Stimulated activated memory B cell treated with anti-CD40 and anti-IgM and Interleukin-4, amounts not matched to agents 10 μg/mL and 1 μg/mL and 100 μg/mL, for 72 hours (primary cell): ENCODE results near the gene MAD1L1.

Experiments used
- ATAC-seq: fragments of 150-1000 bp; cut with Tn5 transposase; 2 replicates; pipeline ENCODE4 v1.10.0; 2021
- H3K27ac Mint-ChIP-seq: one replicate; pipeline ENCODE4 v1.8.0; 2022; ENCODE audit warnings: mild to moderate bottlenecking, mixed read lengths
- H3K27me3 Mint-ChIP-seq: one replicate; pipeline ENCODE4 v1.8.0; 2022; ENCODE audit warnings: mixed read lengths
- H3K36me3 Mint-ChIP-seq: one replicate; pipeline ENCODE4 v1.8.0; 2022; ENCODE audit warnings: mixed read lengths
- H3K4me1 Mint-ChIP-seq: one replicate; pipeline ENCODE4 v1.8.0; 2022; ENCODE audit warnings: mixed read lengths
- H3K4me3 Mint-ChIP-seq: one replicate; pipeline ENCODE4 v1.8.0; 2022; ENCODE audit warnings: mild to moderate bottlenecking, moderate library complexity, mixed read lengths
- H3K9me3 Mint-ChIP-seq: one replicate; pipeline ENCODE4 v1.8.0; 2022; ENCODE audit warnings: mixed read lengths

MAD1L1 gene

DNA sequence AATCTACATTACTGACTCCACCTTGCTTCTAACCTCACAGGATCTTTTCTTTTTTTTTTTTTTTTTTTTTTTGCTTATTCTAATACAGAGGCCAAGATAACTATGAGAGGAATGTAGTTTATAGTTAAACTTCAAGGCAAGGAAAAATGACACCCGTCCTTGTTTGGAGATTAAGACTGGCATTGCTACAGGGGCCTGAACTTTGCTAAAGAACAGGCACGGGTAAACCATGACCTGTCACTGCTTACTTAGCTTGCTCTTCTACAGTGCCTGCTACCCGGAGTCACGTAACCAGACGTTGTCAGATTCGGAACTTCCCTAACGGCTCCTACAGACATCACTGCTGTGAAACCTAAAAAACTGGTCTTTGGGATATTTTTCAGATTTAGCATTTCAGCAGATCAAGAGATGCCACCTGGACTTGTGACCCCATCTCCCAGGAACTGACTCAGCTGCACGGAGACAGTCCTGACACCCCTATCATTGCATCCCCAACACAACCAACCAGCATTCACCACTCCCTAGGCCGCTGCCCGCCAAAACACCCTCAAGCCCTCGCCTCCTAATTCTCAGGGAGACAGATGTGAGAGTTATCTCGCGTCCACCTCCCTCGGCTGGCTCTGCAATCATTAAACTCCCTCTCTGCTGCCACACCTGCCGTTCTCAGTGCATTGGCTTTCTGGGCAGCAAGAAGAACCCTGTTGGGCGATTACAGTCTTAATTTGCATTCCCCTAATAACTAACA, 27.5 kb downstream of the MAD1L1 start:
- Mint-ChIP-seq H3K27me3 (no peaks in the 10 kb centered on the region), H3K36me3 (peaks cover 63% of the 10 kb centered on the region), H3K4me3 (no peak overlapping the region), H3K4me1 (peaks cover 49% of the 10 kb centered on the region), H3K9me3 (no peaks in the 10 kb centered on the region), H3K27ac (peak overlapping the region; percentile 20)
- ATAC-seq: no peak

- H3K27me3 Mint-ChIP-seq: no peaks in the 10 kb centered on the region
- peak overlapping the region; percentile 20 for H3K27ac Mint-ChIP-seq
- peaks cover 70% of the 10 kb centered on the region for H3K36me3 Mint-ChIP-seq
- no peak overlapping the region for H3K4me3 Mint-ChIP-seq
- no peak for ATAC-seq
- H3K4me1 Mint-ChIP-seq: peaks cover 41% of the 10 kb centered on the region
- no peaks in the 10 kb centered on the region for H3K9me3 Mint-ChIP-seq
Observed at GRCh38 chr7:2204446-2204845, 28.3 kb downstream of the MAD1L1 start.

DNA sequence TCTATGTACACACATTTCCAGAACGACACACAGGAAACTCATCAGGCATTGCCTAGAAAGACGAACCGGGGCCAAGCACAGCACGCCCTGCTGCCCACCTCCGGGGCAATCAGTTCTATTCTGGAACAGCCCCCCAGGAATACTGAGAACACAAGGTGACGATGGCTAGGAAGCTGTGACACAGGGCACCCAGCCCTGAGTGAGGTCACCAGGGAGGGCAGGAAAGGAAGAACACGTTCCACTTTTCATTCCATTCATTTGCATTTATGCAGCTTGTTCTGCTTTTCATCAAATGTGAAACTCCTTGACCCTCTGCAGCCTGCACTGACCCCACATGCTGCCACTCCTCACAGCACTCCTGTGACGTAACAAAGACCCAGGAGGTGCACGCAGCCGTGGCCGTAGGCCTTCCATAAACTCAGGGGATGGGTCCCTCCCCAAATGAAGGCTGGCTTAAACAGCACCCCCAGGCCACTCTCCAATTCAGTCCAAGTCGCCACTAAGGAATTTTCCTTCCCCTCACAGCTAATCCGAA, 28.9 kb downstream of the MAD1L1 start:
- H3K27me3 Mint-ChIP-seq: no peaks in the 10 kb centered on the region
- H3K27ac Mint-ChIP-seq: peak overlapping the region; percentile 20
- peaks cover 35% of the 10 kb centered on the region for H3K4me1 Mint-ChIP-seq
- no peaks in the 10 kb centered on the region for H3K9me3 Mint-ChIP-seq
- peak; percentile 73 for ATAC-seq
- H3K4me3 Mint-ChIP-seq: no peak overlapping the region
- H3K36me3 Mint-ChIP-seq: peaks cover 72% of the 10 kb centered on the region

DNA sequence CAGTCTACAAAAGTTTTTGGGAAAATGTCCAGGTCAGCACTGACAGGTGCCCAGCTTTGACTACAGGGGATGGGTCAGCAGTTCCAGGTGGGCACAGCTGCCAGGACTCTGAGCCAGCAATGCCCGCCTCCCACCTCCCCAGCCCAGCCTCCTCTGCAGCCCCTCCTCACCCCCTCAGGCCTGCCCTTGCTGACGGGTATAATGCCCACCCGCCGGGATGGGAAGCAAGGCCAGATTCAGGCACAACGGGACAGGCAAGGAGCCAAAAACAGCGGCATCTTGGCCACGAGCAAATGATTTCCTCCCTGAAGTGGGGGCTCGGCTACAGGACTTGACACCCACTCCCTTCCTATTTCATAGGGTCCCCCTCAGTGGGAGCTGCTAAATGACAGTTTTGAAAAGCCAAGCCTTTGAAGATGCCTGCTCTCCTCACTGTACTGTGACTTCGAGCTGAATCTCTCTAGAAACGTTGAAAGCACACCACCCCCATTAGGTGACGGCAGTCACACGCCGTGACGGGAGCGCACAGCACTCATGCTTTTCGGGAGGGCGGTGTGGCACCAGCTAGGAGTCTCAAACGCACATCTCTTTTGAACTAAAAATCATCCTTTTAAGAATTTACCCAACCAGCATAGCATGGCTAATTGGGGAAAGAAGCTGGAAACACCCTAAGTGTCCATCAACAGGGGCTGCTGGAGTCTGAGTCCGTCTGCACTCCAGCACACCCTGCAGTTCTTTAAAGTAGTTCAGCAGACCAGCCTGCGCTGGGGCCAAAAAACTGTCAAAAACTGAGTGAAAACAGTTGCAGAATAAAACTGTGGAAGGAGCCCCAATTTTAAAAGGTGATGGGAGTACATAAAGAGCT, 29.6 kb downstream of the MAD1L1 start:
- Mint-ChIP-seq H3K36me3 (peaks cover 65% of the 10 kb centered on the region), H3K9me3 (no peaks in the 10 kb centered on the region), H3K4me1 (peaks cover 28% of the 10 kb centered on the region), H3K27ac (peak overlapping the region; percentile 20), H3K27me3 (no peaks in the 10 kb centered on the region), H3K4me3 (no peak overlapping the region)
- no peak for ATAC-seq

DNA sequence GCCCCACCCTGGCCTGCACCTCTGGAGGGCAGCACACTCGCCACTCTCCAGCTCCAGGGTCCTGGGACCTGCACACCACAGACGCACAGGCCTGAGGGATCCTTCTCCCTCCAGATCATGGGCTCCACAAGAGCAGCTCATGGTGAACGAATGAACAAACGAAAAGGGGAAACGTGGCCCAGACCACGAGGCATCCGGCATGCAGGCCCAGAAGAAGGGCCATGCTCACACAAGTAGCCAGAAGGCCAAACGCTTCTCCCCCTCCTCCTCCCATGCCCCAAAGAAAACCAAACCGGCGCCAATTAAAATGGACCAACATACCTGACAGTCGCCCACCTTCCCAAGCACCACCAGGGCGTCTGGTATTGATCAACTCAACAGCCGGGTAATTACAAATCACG, 30.4 kb downstream of the MAD1L1 start:
- H3K4me1 Mint-ChIP-seq: peaks cover 24% of the 10 kb centered on the region
- ATAC-seq: no peak

GRCh38 chr7:2201686-2202360, 30.9 kb downstream of the MAD1L1 start:
- H3K4me3 Mint-ChIP-seq: no peak overlapping the region
- peaks cover 25% of the 10 kb centered on the region for H3K4me1 Mint-ChIP-seq
- H3K9me3 Mint-ChIP-seq: no peaks in the 10 kb centered on the region
- H3K36me3 Mint-ChIP-seq: peaks cover 66% of the 10 kb centered on the region
- no peak overlapping the region for H3K27ac Mint-ChIP-seq
- H3K27me3 Mint-ChIP-seq: no peaks in the 10 kb centered on the region
- ATAC-seq: no peak

More for the DNA sequence above, 30.4 kb downstream of the MAD1L1 start:
- H3K9me3 Mint-ChIP-seq: no peaks in the 10 kb centered on the region
- no peak overlapping the region for H3K4me3 Mint-ChIP-seq
- peaks cover 64% of the 10 kb centered on the region for H3K36me3 Mint-ChIP-seq
- no peak overlapping the region for H3K27ac Mint-ChIP-seq
- no peaks in the 10 kb centered on the region for H3K27me3 Mint-ChIP-seq

GRCh38 chr7:2201128-2201527, 31.6 kb downstream of the MAD1L1 start:
- Mint-ChIP-seq H3K4me1 (peaks cover 25% of the 10 kb centered on the region), H3K27me3 (no peaks in the 10 kb centered on the region), H3K9me3 (no peaks in the 10 kb centered on the region), H3K36me3 (peaks cover 73% of the 10 kb centered on the region), H3K4me3 (no peak overlapping the region), H3K27ac (no peak overlapping the region)
- ATAC-seq: no peak

GRCh38 chr7:2200584-2200980, 32.2 kb downstream of the MAD1L1 start:
- Mint-ChIP-seq H3K4me1 (peaks cover 25% of the 10 kb centered on the region), H3K27me3 (no peaks in the 10 kb centered on the region), H3K4me3 (no peak overlapping the region), H3K9me3 (no peaks in the 10 kb centered on the region), H3K27ac (no peak overlapping the region), H3K36me3 (peaks cover 75% of the 10 kb centered on the region)
- no peak for ATAC-seq

GRCh38 chr7:2199956-2200583, 32.7 kb downstream of the MAD1L1 start:
- no peak overlapping the region for H3K27ac Mint-ChIP-seq
- H3K9me3 Mint-ChIP-seq: no peaks in the 10 kb centered on the region
- H3K36me3 Mint-ChIP-seq: peaks cover 75% of the 10 kb centered on the region
- H3K4me3 Mint-ChIP-seq: no peak overlapping the region
- no peaks in the 10 kb centered on the region for H3K27me3 Mint-ChIP-seq
- H3K4me1 Mint-ChIP-seq: peaks cover 25% of the 10 kb centered on the region
- ATAC-seq: no peak

DNA sequence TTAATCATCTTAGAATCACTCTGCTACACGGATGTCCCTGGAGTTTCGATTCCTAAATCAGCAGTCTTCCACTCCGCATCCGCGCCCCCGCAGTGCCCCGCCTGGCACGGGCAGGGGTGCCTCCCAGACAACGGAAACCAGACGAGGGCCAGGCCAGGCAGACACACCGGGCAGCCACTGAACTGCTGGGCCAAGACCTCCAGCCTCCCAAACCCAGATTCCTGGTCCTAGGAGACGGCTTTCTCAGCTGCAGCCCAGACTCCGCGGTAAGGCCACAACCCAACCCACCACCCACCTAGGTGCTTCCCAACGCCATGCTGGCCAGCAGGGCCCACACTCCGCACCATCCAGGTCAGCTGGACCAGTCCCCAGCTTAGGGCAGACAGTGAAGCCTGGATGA, 33.2 kb downstream of the MAD1L1 start:
- ATAC-seq: no peak
- Mint-ChIP-seq H3K27ac (no peak overlapping the region), H3K36me3 (peaks cover 70% of the 10 kb centered on the region), H3K27me3 (no peaks in the 10 kb centered on the region), H3K4me1 (peaks cover 22% of the 10 kb centered on the region), H3K4me3 (no peak overlapping the region), H3K9me3 (no peaks in the 10 kb centered on the region)

GRCh38 chr7:2198760-2199159, 34.0 kb downstream of the MAD1L1 start:
- Mint-ChIP-seq H3K4me1 (peaks cover 14% of the 10 kb centered on the region), H3K27ac (no peak overlapping the region), H3K9me3 (no peaks in the 10 kb centered on the region), H3K27me3 (no peaks in the 10 kb centered on the region), H3K36me3 (peaks cover 64% of the 10 kb centered on the region), H3K4me3 (no peak overlapping the region)
- ATAC-seq: no peak

DNA sequence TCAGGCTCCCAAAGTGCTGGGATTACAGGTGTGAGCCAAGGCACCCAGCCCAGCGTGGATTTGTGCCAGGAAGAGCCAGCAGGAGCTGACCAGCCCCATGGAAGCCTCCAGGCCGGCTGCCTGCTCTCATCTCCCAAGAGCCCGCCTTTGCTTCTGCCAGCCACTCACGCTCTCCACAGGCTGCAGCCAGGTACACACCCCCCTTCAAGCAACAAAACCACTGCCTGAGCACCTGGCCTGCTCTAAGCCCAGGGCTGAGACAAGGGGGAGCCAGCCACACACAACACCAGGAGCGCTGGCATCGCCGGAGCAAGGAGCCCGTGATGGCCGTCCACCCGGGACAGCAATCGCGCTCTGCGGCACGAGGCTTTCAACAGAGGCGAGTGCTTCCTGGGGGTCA, 34.5 kb downstream of the MAD1L1 start:
- ATAC-seq: no peak
- peaks cover 60% of the 10 kb centered on the region for H3K36me3 Mint-ChIP-seq
- H3K4me3 Mint-ChIP-seq: no peak overlapping the region
- no peaks in the 10 kb centered on the region for H3K9me3 Mint-ChIP-seq
- no peak overlapping the region for H3K27ac Mint-ChIP-seq
- H3K27me3 Mint-ChIP-seq: no peaks in the 10 kb centered on the region
- peaks cover 8% of the 10 kb centered on the region for H3K4me1 Mint-ChIP-seq

DNA sequence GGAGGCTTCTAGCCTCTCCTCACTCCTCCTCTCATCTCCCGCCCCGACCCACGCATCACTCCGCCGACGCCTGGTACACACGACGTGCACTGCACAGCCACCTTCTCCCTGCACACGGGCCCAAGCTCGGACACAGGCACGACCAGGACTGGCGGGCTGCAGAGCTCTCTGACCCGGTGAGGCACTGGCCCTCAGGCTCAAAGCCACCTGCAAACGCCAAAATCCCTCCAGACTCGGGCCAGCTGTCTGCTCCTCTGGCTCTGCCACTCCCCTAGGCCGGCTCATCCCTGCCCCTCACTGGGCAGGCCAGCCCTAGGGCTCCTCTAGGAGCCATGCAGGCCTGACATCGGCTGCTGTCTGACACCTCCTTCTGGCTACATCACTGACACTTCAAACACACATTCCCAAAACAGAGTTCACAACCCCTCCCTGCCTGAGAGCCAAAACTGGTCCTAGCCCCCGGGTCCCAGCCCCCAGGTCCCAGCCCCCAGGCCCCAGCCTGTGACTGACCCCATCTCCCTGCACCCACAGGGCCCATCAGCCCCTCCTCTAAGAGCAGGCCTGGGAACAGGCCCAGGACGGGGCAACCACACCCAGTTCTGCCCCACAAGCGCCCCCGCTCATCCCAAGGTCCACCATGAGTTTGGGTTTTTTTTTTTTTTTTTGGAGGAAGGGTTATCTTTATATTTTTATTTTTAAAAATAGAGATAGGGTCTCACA, 35.1 kb downstream of the MAD1L1 start:
- peaks cover 7% of the 10 kb centered on the region for H3K4me1 Mint-ChIP-seq
- no peak overlapping the region for H3K27ac Mint-ChIP-seq
- H3K4me3 Mint-ChIP-seq: no peak overlapping the region
- H3K36me3 Mint-ChIP-seq: peaks cover 58% of the 10 kb centered on the region
- no peaks in the 10 kb centered on the region for H3K27me3 Mint-ChIP-seq
- ATAC-seq: no peak
- no peaks in the 10 kb centered on the region for H3K9me3 Mint-ChIP-seq
